Caco-2 (cell line): Measurements from ENCODE around the gene PSD2. TPM values are rescaled to one million over a fixed set of nuclear protein-coding genes. Genes with fewer than 3 reads are reported as not detected.

Experiments
- BruUV-seq: library from RNA; stranded (reverse); fragments of 400-500 nt; replicated peaks from 2 replicates; lab custom pipeline; 2021; lab: Mats Ljungman, UMichigan
- CTCF ChIA-PET: fragments of 300-600 bp; sonication (Branson Sonifier 250); formaldehyde crosslinking; loops from one replicate; lab custom pipeline; 2022; ENCODE audit warnings: antibody characterized with exemption; lab: Charles Lee
- POLR2A ChIA-PET: fragments of 300-600 bp; sonication (Branson Sonifier 250); formaldehyde crosslinking; loops from one replicate; lab custom pipeline; 2022; ENCODE audit warnings: antibody characterized with exemption; lab: Charles Lee
- DNase-seq, 2 experiments: peaks; one replicate each; pipeline versions ENCODE4 v3.0.0 to v3.0.0-alpha.2; 2020 to 2022
- H3K27me3 ChIP-seq: replicated peaks from 2 replicates; pipeline ENCODE4 v1.6.0; 2011; ENCODE audit warnings: low read length; ENCODE audit not compliant: control insufficient read depth, insufficient read depth
- H3K36me3 ChIP-seq: 2 replicates; pipeline ENCODE4 v1.5.1; 2011; ENCODE audit warnings: low read length; ENCODE audit not compliant: control insufficient read depth, insufficient read depth
- H3K4me1 ChIP-seq: fragments of 250-450 bp; sonication (Bioruptor Pico); 2 replicates; pipeline ENCODE4 v1.5.1; 2020; ENCODE audit warnings: mild to moderate bottlenecking
- H3K4me3 ChIP-seq: 2 replicates; pipeline ENCODE4 v1.5.1; 2011; ENCODE audit warnings: low read depth, mild to moderate bottlenecking, control low read depth, low read length
- H3K9me3 ChIP-seq: fragments of 250-450 bp; sonication (Bioruptor Pico); 2 replicates; pipeline ENCODE4 v1.5.1; 2020; ENCODE audit warnings: mild to moderate bottlenecking, moderate library complexity
- H3K27ac Mint-ChIP-seq: one replicate; pipeline ENCODE4 v1.8.0; 2022; ENCODE audit warnings: mixed read lengths; ENCODE audit not compliant: unreplicated experiment
- H3K27me3 Mint-ChIP-seq: one replicate; pipeline ENCODE4 v1.8.0; 2022; ENCODE audit warnings: mixed read lengths; ENCODE audit not compliant: insufficient read depth, unreplicated experiment
- H3K36me3 Mint-ChIP-seq: one replicate; pipeline ENCODE4 v1.8.0; 2022; ENCODE audit warnings: mild to moderate bottlenecking, mixed read lengths; ENCODE audit not compliant: insufficient read depth, unreplicated experiment
- H3K4me1 Mint-ChIP-seq: one replicate; pipeline ENCODE4 v1.8.0; 2022; ENCODE audit warnings: low read depth, mixed read lengths; ENCODE audit not compliant: unreplicated experiment
- H3K4me3 Mint-ChIP-seq: one replicate; pipeline ENCODE4 v1.8.0; 2022; ENCODE audit warnings: mild to moderate bottlenecking, moderate library complexity, mixed read lengths; ENCODE audit not compliant: unreplicated experiment
- H3K9me3 Mint-ChIP-seq: one replicate; pipeline ENCODE4 v1.8.0; 2022; ENCODE audit warnings: mixed read lengths; ENCODE audit not compliant: unreplicated experiment
- CTCF ChIP-seq, 2 experiments: fragments of 200-600 bp in 1 of 2; IDR thresholded peaks; 1 replicate in 1 of 2; 2 replicates in 1 of 2; pipeline versions ENCODE4 v1.5.1 to v1.8.0; 2011 to 2022; ENCODE audit warnings: antibody characterized with exemption in 1 of 2, control low read depth in 1 of 2, inconsistent platforms in 1 of 2, low read depth in 1 of 2, low read length in 1 of 2, mild to moderate bottlenecking in 1 of 2, moderate library complexity in 1 of 2; ENCODE audit not compliant: insufficient read depth in 1 of 2, severe bottlenecking in 1 of 2, unreplicated experiment in 1 of 2
- intact Hi-C: fragments of 100-400 bp; cut with micrococcal nuclease; formaldehyde crosslinking; loops from one replicate; pipeline ENCODE4 v1.10.0; 2022; ENCODE audit not compliant: unreplicated experiment
- total RNA-seq: library from RNA; stranded (reverse); gene quantifications from 2 replicates; pipeline ENCODE4 v1.2.3, GENCODE V29; 2022

Gene PSD2
- total RNA-seq, 1 experiment from 2014 or later = 0.09 TPM

GRCh38 chr5:139829471-139829870, 33.9 kb downstream of the PSD2 start:
- Mint-ChIP-seq H3K4me1 (no peaks in the 10 kb centered on the region), H3K4me3 (no peak overlapping the region), H3K9me3 (no peaks in the 10 kb centered on the region), H3K27me3 (peaks cover 43% of the 10 kb centered on the region), H3K36me3 (no peaks in the 10 kb centered on the region), H3K27ac (no peak overlapping the region)
- Histone ChIP-seq H3K4me3 (no peak overlapping the region), H3K4me1 (no peaks in the 10 kb centered on the region), H3K9me3 (no peaks in the 10 kb centered on the region), H3K36me3 (no peaks in the 10 kb centered on the region), H3K27me3 (peaks cover 1% of the 10 kb centered on the region)
- TF ChIP-seq CTCF (IDR thresholded peaks at IDR 0.05; ENCODE audit: insufficient read depth in 1 of 2, low read depth in 1 of 2, low read length in 1 of 2, severe bottlenecking in 1 of 2, unreplicated experiment in 1 of 2) = no peak
- ChIA-PET CTCF (no interaction called here), POLR2A (no interaction called here)
- DNase-seq = no peak
- intact Hi-C loops = no loop called here
- BruUV-seq = no TSS peak

DNA sequence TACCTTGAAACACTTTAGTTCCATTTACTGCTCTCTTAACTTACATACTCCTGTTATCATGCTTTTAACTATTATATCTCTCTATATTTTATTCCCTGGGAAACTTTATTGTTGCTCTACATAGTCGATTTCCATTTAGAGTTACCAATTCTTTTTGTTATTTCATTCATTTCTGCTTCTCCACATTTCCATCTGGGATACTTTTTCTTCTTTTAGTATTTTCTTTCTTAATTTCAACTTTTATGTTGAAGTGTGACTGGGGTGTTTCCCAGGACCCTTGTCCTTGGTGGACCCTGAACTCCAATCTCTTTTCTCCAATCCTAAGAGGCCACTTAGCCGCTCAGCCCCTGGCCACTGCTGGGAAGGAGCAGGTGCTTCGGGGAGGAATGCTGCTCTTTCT, 36.0 kb downstream of the PSD2 start:
- no TSS peak for BruUV-seq
- intact Hi-C loops = no loop called here
- Mint-ChIP-seq H3K9me3 (no peaks in the 10 kb centered on the region), H3K27ac (no peak overlapping the region), H3K36me3 (no peaks in the 10 kb centered on the region), H3K4me3 (no peak overlapping the region), H3K27me3 (peaks cover 36% of the 10 kb centered on the region), H3K4me1 (no peaks in the 10 kb centered on the region)
- TF ChIP-seq CTCF (IDR thresholded peaks at IDR 0.05; ENCODE audit: insufficient read depth in 1 of 2, low read depth in 1 of 2, low read length in 1 of 2, severe bottlenecking in 1 of 2, unreplicated experiment in 1 of 2) = no peak
- CTCF ChIA-PET = no interaction called here
- DNase-seq = no peak
- peaks cover 1% of the 10 kb centered on the region for H3K27me3 ChIP-seq
- H3K4me3 ChIP-seq = no peak overlapping the region
- POLR2A ChIA-PET = no interaction called here
- no peaks in the 10 kb centered on the region for H3K9me3 ChIP-seq
- H3K4me1 ChIP-seq = no peaks in the 10 kb centered on the region
- no peaks in the 10 kb centered on the region for H3K36me3 ChIP-seq

DNA sequence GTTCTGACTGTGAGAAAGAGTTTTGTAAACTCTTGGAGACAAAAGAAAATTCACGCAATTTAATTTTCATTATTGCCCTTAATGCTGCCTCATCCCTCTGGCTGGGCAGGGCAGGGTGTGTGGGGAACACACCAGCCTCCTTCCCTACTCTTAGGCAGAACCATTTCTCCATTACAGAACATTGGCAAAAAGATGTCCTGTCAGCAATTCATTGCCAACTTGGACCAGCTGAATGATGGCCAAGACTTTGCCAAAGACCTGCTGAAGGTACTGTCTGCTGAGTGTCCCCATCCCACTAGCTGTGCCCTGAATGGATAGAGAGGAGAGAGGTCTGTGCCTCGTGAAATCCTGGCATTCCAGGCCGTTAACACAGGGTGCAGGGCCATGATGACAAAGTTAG, 37.9 kb downstream of the PSD2 start:
- TF ChIP-seq CTCF (IDR thresholded peaks at IDR 0.05; ENCODE audit: insufficient read depth in 1 of 2, low read depth in 1 of 2, low read length in 1 of 2, severe bottlenecking in 1 of 2, unreplicated experiment in 1 of 2) = no peak
- DNase-seq = peak in 1 of 2 experiments; percentile 9
- no peak overlapping the region for H3K4me3 ChIP-seq
- H3K36me3 Mint-ChIP-seq = no peaks in the 10 kb centered on the region
- no peaks in the 10 kb centered on the region for H3K4me1 ChIP-seq
- no peaks in the 10 kb centered on the region for H3K4me1 Mint-ChIP-seq
- no peaks in the 10 kb centered on the region for H3K9me3 ChIP-seq
- H3K27me3 Mint-ChIP-seq = peaks cover 25% of the 10 kb centered on the region
- intact Hi-C loops = no loop called here
- ChIA-PET POLR2A (no interaction called here), CTCF (no interaction called here)
- no peaks in the 10 kb centered on the region for H3K36me3 ChIP-seq
- H3K9me3 Mint-ChIP-seq = no peaks in the 10 kb centered on the region
- no peak overlapping the region for H3K27ac Mint-ChIP-seq
- no TSS peak for BruUV-seq
- H3K27me3 ChIP-seq = peaks cover 1% of the 10 kb centered on the region
- H3K4me3 Mint-ChIP-seq = no peak overlapping the region
